IPS-NIHi7 (cell line): ENCODE measurements around the gene TOX2.

ENCODE experiments used
- DNase-seq: peaks from one replicate; pipeline ENCODE4 v3.0.0; 2012; ENCODE audit warnings: mixed read lengths; ENCODE audit errors: extremely low spot score

The TOX2 gene

GRCh38 chr20:43915211-43916072 is 790 bp downstream of the TOX2 start:
- DNase-seq = peak; percentile 59

DNA sequence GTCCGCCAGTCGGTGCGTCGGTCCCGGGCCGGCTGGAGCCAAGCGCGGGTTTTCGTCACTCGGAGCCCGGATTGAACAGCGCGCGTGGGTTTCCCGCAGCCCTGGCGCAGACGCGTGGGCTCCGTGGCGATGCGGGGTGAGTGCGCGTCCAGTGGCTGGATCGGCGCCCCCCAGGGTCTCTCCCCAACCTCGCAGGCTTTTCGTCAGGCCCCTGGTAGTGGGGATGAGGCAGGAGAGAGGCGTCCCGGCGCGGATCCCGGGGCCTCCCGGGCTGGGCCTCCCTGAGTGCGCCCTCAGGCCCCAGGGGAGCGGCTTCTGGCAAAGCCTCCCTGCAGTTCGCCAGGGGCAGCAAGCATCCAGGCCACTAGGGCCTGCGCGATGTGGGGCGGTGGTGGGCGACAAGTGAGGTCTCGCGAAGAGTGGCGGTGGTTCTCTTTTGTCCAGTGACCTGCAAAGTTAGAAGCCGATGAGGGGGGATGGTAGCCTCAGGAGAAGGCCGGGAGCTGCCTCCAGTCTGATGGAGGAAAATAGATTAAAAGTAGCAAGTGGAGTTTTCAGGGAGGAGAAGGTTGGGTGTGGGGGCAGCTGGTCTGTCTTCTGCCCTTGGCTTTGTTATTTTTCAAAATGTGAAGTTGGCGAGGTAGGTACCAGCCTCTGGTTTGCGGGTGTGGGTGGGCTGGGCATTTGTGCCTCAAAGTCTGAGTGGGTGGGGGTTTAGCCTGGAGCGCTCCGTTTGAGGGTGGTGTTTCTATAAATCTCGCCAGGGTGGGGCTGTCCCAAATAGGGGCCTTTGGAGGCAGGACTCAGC is 1.6 kb downstream of the TOX2 start:
- no peak for DNase-seq

- DNase-seq = no peak
Measured at GRCh38 chr20:43916881-43917371, 2.3 kb downstream of the TOX2 start.

GRCh38 chr20:43917380-43917779 is 2.7 kb downstream of the TOX2 start:
- DNase-seq = no peak

DNA sequence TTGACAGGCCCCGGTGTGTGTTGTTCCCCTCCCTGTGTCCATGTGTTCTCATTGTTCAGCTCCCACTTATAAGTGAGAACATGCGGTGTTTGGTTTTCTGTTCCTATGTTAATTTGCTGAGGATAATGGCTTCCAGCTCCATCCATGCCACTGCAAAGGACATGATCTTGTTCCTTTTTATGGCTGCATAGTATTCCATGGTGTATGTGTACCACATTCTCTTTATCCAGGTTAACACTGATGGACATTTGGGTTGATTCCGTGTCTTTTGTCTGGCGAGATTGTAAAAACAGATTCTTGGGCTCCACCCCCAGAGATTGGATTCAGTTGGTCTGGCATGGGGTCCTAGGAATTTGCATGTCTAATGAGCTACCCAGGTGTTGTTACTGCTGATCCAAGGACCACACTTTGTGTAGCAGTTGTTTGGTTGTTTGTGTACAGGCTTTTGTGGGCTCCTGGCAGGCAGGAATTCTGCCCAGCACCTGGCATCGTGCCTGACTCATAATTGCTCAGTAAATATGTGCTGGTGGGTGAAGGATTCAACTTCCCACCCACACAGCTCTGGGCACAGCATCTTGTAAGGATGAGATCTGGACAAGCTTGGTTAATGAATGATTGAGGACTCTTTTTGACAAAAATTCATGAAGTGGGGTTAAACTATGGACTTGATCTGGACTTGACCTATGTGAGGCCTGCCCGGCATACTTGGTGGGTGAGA is 5.2 kb downstream of the TOX2 start:
- DNase-seq = no peak

DNA sequence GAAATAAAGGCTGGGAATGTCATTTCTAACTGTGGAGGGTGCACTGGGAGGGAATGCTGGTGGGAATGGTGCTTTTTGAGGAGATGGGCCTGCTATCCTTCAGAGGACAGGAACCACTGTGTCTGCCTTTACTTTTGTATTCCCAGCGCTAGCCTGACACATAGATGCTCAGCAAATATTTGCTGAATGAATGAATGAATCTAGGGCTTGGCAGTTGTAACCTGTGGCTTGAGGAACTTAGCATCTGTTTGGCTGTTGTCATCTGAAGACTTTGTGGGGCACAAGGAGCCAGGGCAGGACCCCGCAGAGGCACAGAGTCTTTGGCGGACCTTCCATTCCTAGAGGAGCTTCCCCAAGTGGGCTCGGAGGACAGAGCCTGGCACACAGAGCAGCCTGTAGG is 6.1 kb downstream of the TOX2 start:
- DNase-seq = no peak

DNA sequence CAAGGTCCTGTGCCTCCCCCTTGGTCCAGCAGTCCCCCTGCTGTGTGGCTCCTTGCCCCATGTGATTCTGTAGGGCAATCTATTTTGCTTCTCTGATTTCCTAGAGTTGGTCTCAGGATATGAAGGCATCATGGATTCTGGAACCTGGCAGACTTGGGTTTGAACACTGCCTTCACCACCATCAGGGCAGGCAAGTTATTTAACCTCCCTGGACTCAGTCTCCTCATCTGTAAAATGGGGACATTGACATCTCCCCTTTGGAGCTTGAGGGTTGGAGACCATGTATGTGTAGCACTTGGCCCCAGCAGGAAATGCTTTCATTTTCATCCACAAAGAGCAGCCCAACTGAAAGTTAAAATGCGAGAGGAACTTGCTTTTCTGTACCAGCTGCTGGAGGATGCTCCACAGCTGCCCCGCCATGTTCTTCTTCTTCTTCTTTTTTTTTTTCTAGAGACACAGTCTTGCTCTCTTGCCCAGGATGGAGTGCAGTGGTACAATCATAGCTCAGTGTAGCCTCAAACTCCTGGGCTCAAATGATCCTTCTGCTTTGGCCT is 6.7 kb downstream of the TOX2 start:
- no peak for DNase-seq

DNA sequence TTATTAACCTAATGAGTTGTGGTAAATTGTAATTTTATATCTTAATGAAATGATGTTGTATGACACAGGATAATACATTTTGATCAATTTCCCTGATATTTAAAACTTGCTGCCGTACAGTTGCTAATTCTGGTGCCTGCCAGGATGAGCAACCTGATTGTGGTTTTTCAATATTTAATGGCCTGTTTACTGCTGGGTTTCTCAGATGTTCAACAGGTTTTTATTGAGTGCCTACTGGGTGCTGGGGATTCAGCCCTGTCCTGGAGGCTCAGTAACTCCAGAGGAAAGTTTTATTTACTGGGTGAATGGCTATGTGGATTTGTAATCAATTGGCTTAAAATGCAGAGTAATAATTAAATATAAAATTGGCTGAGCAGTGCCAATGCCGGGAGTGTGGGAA is 8.0 kb downstream of the TOX2 start:
- DNase-seq = no peak

- no peak for DNase-seq
Measured at GRCh38 chr20:43923322-43923721, 8.7 kb downstream of the TOX2 start.

DNA sequence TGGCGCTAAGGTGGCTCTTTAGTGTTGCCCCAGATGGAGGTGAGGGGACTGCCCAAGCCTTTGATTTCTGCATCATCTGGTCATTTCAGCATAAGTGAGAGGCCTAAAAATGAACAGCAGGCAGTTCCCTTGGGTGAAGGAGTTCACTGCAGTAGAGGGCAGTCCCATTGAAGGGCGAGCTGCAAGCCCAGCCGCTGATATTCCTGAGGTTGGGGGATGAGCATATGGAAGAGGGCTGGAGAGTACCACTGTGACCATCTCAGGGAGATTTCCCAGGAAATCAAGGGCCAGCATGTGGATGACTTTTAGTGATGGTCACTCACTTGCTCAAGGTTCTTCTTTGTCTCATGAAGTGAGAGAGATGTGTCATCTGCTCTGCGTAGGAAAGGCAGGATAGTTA is 9.3 kb downstream of the TOX2 start:
- no peak for DNase-seq

DNA sequence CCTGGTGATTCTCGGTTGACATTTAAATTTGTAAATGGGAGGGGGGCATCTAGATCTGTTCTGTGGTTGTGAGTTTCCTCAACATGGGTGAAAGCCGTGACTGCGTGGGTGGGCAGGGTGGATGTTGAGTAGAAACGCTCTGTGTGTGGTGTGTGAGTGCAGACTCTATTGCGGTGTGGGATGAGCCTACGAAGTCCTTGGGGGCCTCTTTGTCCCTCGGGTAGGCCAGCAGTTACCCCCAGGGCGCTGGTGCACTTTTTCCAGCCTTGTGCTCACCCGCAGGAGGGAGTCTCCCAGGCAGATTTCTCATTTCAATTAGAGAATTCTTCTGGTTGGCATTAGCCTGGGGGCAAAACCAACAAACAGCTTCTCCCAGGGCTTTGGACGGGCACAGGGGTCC is 10.6 kb downstream of the TOX2 start:
- no peak for DNase-seq

GRCh38 chr20:43925801-43926200 is 11.1 kb downstream of the TOX2 start:
- no peak for DNase-seq

- no peak for DNase-seq
Measured at GRCh38 chr20:43926287-43927050, 11.8 kb downstream of the TOX2 start.

DNA sequence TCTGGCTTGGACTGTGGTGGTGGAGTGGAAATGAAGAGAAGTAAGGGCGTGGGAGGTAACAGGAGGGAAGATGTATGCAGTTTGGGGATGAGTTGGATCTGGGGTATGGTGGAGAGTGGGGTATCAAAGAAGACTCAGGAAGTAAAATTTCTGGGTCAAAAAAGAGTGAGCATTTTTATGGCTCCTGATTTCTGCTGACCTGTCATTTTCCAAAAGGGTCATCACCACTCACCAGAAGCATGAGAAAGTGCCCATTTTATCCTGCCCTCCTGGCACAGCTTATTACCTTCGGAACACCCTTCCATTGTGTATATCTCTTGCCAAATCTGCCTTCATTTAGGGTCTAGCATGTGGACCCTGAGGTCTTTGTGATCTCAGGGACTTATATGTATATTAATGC is 17.3 kb downstream of the TOX2 start:
- no peak for DNase-seq

DNA sequence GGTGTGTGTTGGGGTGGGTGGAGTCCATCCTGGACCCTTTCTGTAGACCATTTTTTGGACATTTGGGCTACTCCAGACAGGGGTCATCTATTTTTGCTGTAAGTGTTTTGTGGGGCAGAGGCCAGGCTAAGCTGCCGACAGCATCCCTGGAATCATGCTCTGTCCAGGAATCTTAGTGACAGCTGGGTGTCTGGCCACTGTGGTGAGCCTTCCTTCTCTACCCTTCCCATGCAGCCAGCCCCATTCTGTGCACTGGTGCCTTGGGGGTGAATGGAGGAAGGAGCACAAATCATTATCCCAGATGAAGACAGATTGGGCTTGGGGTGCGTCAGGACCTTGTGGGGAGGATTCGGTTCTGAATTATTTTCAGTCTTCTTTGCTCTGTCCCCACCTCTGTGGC is 20.2 kb downstream of the TOX2 start:
- DNase-seq = no peak

- no peak for DNase-seq
Measured at GRCh38 chr20:43936104-43936770, 21.6 kb downstream of the TOX2 start.

DNA sequence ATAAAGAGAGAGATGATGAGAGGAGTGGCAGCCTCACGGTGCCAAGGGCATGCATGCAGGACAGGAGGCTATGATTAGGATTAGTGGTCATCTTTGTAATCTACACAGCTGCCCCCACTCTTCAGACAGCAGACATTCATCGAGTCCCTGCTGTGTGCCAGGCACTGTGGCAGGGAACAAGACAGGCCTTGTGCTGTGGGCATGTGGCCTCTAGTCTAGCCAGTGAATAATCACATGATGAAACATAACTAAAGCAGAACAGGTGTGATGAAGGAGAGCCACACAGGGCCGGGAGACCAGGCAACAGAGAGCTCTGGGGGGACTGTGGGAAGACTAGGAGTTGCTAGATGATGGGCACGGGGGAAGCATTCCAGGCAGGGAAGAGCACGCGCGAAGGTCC is 22.2 kb downstream of the TOX2 start:
- no peak for DNase-seq

GRCh38 chr20:43937591-43937990 is 22.9 kb downstream of the TOX2 start:
- DNase-seq = no peak

DNA sequence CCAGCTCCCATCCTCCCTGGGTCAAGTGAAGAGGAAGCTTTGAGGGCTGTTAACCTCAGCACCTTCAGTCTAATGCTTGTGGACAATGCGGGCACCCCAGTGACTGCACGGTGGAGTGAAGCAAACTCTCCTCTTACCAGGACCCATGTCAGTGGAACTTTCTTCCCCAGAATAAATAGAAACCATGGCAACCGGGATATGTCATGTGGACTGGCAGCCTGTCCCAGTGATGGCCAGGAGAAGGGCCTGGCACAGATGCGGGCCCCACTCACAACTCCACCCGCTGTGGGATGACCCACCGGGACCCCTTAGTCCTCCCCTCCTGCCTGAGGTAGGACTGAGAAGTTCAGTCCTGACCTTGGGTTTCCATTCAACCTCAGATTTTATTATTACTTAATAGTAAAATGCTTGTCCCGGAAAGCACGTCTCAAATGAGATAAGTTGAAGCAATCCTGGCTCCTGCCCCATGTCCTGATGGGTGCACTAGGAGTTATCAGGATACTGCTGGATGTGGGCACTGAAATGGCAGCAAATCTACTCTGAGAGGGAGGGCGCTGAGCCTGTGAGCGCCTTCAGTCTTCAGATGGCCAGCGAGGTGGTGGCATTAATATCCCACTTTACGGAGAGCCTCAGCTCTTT is 23.5 kb downstream of the TOX2 start:
- DNase-seq = no peak
